Measurements from ENCODE around the gene MEGF11. TPM values are rescaled to one million over a fixed set of nuclear protein-coding genes. Genes with fewer than 3 reads are reported as not detected.

Gene MEGF11
- total and polyA plus RNA-seq, 2 donors (not counting 1 experiment from before 2014, with no cell fraction given): under 0.01 TPM; not detected in 1

DNA sequence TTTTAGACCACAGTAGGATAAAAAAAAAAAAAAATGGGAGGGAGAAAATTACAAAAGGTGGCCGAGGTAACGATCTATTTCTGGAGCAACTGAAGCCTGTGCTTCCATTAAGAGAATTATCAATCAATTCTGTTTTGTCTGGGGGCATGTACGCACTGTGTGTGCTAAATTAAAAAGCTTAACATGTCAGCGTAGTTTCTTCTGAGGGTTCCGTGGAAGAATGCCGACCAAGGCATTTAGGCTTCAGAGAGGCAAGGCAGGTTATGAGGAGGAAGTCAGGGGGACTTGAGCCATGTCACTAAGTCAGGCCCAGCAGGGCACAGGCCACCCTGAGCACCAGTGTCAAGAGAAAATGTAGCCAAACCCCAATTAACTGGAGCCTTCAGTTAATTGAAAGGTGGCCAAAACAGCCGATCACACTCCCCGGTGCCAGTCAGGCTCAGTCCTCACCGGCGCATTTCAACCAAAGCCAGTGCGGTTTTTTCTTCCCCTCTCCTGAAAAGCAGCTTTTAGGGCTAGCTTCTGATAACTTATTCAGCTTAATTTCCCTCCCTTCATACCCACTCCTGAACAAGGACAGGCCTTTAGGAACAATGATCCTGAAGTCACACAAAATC lies 113.9 kb downstream of the MEGF11 start:
- Histone ChIP-seq H3K4me3 (replicated peaks in 1 of 4; ENCODE audit: control extremely low read depth in 1 of 4, insufficient read depth in 1 of 4, low read depth in 3 of 4, low read length in 4 of 4) (no peak overlapping the region), H3K9me3 (ENCODE audit: control insufficient read depth, insufficient read depth, low read depth, low read length) (no peaks in the 10 kb centered on the region), H2AFZ (ENCODE audit: low read length) (no peak overlapping the region), H3K9ac (ENCODE audit: insufficient read depth, low read length) (no peak overlapping the region), H3K79me2 (ENCODE audit: control insufficient read depth, insufficient read depth, low read length) (no peaks in the 10 kb centered on the region), H4K20me1 (ENCODE audit: control insufficient read depth, extremely low read depth, insufficient read depth, low read length) (no peaks in the 10 kb centered on the region), H3K4me2 (ENCODE audit: extremely low read depth, insufficient read depth, low read length) (no peak overlapping the region), H3K27me3 (ENCODE audit: control insufficient read depth, insufficient read depth, low read length) (peaks cover 8% of the 10 kb centered on the region), H3K27ac (ENCODE audit: insufficient read depth, low read length) (no peak overlapping the region), H3K4me1 (ENCODE audit: control insufficient read depth, extremely low read depth, insufficient read depth, low read length) (no peaks in the 10 kb centered on the region), H3K36me3 (ENCODE audit: control insufficient read depth, insufficient read depth, low read length) (no peaks in the 10 kb centered on the region)
- no peak for TF ChIP-seq EZH2 (IDR thresholded peaks at IDR 0.05; ENCODE audit: low read length, missing control alignments)
- TF ChIP-seq, protein P1, sequence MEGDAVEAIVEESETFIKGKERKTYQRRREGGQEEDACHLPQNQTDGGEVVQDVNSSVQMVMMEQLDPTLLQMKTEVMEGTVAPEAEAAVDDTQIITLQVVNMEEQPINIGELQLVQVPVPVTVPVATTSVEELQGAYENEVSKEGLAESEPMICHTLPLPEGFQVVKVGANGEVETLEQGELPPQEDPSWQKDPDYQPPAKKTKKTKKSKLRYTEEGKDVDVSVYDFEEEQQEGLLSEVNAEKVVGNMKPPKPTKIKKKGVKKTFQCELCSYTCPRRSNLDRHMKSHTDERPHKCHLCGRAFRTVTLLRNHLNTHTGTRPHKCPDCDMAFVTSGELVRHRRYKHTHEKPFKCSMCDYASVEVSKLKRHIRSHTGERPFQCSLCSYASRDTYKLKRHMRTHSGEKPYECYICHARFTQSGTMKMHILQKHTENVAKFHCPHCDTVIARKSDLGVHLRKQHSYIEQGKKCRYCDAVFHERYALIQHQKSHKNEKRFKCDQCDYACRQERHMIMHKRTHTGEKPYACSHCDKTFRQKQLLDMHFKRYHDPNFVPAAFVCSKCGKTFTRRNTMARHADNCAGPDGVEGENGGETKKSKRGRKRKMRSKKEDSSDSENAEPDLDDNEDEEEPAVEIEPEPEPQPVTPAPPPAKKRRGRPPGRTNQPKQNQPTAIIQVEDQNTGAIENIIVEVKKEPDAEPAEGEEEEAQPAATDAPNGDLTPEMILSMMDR (conservative IDR thresholded peaks at IDR 0.05 in 1 of 2, IDR thresholded peaks at IDR 0.05 in 1 of 2; ENCODE audit: low read depth in 1 of 2, low read length in 2 of 2): no peak
- no peak for DNase-seq (ENCODE audit: low read depth in 2 of 2)

DNA sequence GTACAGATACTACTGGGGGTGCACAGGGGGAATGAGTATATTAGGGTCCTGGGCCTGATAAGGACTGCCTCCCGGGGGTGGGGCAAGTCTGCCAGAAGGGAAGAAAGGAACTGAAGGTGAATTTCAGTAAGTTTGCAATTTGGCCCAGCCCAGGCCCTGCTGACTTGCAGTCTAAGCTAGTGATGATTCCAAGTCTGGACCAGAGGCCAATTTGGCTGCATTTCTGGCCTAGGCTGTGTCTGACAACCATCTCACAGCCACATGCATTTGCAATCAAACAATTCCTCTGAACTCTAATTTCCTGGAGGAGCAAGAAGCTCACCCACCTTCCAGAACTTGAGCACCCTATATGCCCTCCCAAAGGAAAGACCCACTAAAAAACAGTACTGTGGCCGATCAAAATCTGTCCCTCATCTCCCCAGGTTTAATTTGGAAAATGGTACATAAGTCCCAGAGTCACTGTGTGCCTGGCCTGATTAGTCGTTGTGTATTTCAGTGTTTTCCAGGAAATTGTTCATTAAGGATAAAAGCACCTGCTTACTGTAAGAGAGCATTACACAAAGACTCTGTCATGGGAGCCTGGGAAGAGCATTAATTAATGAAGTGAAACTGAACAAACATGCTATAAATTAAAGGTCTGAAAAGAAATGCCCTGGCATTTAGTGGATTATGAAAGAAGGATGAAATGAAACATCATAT lies 114.5 kb downstream of the MEGF11 start:
- TF ChIP-seq, protein P1 (conservative IDR thresholded peaks at IDR 0.05 in 1 of 2, IDR thresholded peaks at IDR 0.05 in 1 of 2; ENCODE audit: low read depth in 1 of 2, low read length in 2 of 2): no peak
- no peak for TF ChIP-seq EZH2 (IDR thresholded peaks at IDR 0.05; ENCODE audit: low read length, missing control alignments)

DNA sequence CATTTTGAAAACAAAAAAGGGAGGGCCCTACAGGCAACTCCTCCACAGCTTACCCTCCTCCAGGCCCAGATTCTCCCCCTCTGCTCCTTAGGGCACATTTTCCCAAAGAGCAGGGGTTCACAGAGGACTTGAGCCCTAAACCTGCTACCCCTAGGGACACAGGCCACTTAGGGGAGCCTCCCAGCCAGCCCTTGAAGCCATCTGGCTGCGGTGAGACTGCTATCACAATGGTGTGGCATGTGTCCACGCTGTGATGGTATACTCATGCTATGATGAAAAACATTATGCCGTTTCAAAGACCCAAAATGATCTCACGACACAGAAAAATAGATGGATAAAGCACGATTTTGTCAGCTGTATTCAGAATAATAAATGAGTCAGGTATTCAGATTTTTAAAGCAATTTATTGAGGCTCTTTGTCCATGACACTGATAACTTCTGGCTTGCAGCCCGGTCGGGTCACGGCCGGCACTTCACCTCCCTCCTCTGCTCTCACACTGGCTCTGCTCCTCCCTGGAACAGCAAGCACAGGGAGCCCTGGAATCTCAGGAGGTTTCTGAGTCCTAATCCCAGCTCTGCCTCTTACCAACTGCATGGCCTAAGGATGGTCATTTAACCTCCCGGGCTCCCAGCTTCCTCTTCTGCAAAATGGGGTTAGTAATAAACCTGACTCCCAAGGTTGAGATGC lies 115.3 kb downstream of the MEGF11 start:
- no peak overlapping the region for H3K27ac ChIP-seq (ENCODE audit: insufficient read depth, low read length)

More for the DNA sequence above, 114.5 kb downstream of the MEGF11 start:
- H2AFZ ChIP-seq (ENCODE audit: low read length): no peak overlapping the region
- H3K4me1 ChIP-seq (ENCODE audit: control insufficient read depth, extremely low read depth, insufficient read depth, low read length): no peaks in the 10 kb centered on the region
- no peak overlapping the region for H3K9ac ChIP-seq (ENCODE audit: insufficient read depth, low read length)
- H4K20me1 ChIP-seq (ENCODE audit: control insufficient read depth, extremely low read depth, insufficient read depth, low read length): no peaks in the 10 kb centered on the region
- H3K36me3 ChIP-seq (ENCODE audit: control insufficient read depth, insufficient read depth, low read length): no peaks in the 10 kb centered on the region
- no peak for DNase-seq (ENCODE audit: low read depth in 2 of 2)
- H3K9me3 ChIP-seq (ENCODE audit: control insufficient read depth, insufficient read depth, low read depth, low read length): no peaks in the 10 kb centered on the region
- H3K4me2 ChIP-seq (ENCODE audit: extremely low read depth, insufficient read depth, low read length): no peak overlapping the region
- no peaks in the 10 kb centered on the region for H3K79me2 ChIP-seq (ENCODE audit: control insufficient read depth, insufficient read depth, low read length)
- no peak overlapping the region for H3K4me3 ChIP-seq (replicated peaks in 1 of 4; ENCODE audit: control extremely low read depth in 1 of 4, insufficient read depth in 1 of 4, low read depth in 3 of 4, low read length in 4 of 4)
- peaks cover 8% of the 10 kb centered on the region for H3K27me3 ChIP-seq (ENCODE audit: control insufficient read depth, insufficient read depth, low read length)
- H3K27ac ChIP-seq (ENCODE audit: insufficient read depth, low read length): no peak overlapping the region

More for the DNA sequence above, 115.3 kb downstream of the MEGF11 start:
- H3K36me3 ChIP-seq (ENCODE audit: control insufficient read depth, insufficient read depth, low read length): no peaks in the 10 kb centered on the region
- TF ChIP-seq EZH2 (IDR thresholded peaks at IDR 0.05; ENCODE audit: low read length, missing control alignments): no peak
- TF ChIP-seq, protein P1 (conservative IDR thresholded peaks at IDR 0.05 in 1 of 2, IDR thresholded peaks at IDR 0.05 in 1 of 2; ENCODE audit: low read depth in 1 of 2, low read length in 2 of 2): no peak
- no peaks in the 10 kb centered on the region for H3K4me1 ChIP-seq (ENCODE audit: control insufficient read depth, extremely low read depth, insufficient read depth, low read length)
- H3K9ac ChIP-seq (ENCODE audit: insufficient read depth, low read length): no peak overlapping the region
- H3K9me3 ChIP-seq (ENCODE audit: control insufficient read depth, insufficient read depth, low read depth, low read length): no peaks in the 10 kb centered on the region
- no peaks in the 10 kb centered on the region for H4K20me1 ChIP-seq (ENCODE audit: control insufficient read depth, extremely low read depth, insufficient read depth, low read length)
- no peak for DNase-seq (ENCODE audit: low read depth in 2 of 2)
- no peak overlapping the region for H3K4me3 ChIP-seq (replicated peaks in 1 of 4; ENCODE audit: control extremely low read depth in 1 of 4, insufficient read depth in 1 of 4, low read depth in 3 of 4, low read length in 4 of 4)
- peaks cover 8% of the 10 kb centered on the region for H3K27me3 ChIP-seq (ENCODE audit: control insufficient read depth, insufficient read depth, low read length)
- H3K79me2 ChIP-seq (ENCODE audit: control insufficient read depth, insufficient read depth, low read length): no peaks in the 10 kb centered on the region
- no peak overlapping the region for H3K4me2 ChIP-seq (ENCODE audit: extremely low read depth, insufficient read depth, low read length)
- no peak overlapping the region for H2AFZ ChIP-seq (ENCODE audit: low read length)
